Fibroblast of gingiva (primary cell): ENCODE results near the gene SLC22A5.
"Not testable (repeated sequence)": the region's sequence is repeated elsewhere in the genome, so short reads cannot be mapped to it uniquely, and the experiment has no call there.

Experiments used
- DNase-seq: peaks from one replicate; pipeline ENCODE4 v3.0.0-alpha.2; 2011; ENCODE audit warnings: low read depth

The SLC22A5 gene

GRCh38 chr5:132388244-132389050 is 18.9 kb downstream of the SLC22A5 start:
- DNase-seq = no peak

DNA sequence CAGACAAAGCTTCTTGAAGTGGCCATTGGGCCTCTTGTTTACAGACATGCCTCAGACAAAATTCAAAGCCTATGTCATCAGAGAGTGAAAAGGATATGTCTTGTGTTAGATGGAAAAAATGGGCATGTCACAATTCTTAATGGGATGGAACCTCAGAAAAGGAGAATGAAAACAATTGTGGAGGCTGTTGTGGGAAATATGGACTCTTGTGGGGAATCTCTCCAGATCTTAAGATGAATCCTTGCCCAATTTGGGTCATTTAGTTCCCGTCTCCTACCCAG is 19.5 kb downstream of the SLC22A5 start:
- peak; percentile 62 for DNase-seq

DNA sequence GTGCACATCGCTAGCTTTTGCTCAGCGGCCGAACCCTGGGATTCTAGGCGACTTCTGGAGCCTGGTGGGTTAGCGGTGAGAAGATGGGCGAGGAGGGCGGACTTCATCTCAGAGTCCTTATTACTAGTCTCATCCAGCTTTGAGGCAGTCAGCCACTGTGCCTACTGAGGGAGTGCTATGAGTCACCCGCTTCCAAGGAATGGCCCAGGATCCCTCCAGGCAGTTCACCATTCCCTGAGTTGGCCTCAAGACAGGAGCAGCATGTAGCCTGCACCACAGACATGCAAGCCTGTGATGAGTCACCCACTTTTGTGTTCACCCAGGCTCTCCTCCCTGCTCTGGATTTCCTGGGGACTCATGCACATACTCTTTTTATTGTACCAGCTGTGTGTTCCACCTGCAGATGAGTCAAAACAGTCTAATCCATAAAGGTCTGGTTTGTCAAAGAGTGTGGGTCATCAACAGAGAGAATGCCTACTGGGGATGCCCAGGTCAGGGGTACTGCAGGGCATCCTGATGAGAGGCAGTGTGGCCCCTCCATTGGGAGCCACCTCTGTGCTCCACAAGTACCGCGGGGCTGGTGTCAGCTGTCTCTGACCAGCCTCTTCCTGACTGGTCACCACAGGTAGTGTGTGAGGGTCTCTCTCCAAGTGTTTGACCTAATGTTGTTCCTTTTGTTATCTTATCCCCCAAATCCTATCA is 20.2 kb downstream of the SLC22A5 start:
- peak; percentile 94 for DNase-seq

- no peak for DNase-seq
These were observed 21.7 kb downstream of the SLC22A5 start for GRCh38 chr5:132391247-132391646.

DNA sequence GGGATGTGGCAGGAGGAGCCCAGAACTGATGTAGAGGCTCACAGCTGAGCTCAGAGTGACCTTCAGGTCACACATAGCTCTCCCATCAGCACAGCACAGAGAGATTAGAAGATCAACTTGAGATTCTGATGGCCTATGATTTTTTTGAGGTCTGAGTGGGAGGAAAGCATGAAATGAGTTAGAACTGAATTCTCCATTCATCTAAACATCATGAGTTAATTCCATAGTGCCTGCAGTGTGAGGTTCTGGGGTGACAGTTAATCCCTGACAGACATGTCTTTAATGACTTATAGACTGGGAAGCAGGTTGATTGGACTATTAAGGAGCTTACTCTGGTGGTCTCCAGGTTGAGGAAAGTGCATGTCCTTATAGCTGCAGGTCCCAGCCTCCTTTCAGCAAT is 22.4 kb downstream of the SLC22A5 start:
- no peak for DNase-seq

DNA sequence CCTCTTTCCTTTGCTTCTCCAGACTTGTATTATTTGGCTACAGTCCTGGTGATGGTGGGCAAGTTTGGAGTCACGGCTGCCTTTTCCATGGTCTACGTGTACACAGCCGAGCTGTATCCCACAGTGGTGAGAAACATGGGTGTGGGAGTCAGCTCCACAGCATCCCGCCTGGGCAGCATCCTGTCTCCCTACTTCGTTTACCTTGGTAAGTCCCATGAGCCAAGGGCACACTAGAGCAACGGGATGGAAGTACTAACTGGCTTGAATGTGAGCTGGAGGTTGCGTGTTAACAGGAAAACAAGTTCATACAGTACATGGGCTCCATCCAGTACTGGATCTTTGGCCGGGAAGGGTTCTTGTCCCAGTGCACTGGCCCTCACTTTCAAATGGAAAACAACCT is 22.9 kb downstream of the SLC22A5 start:
- DNase-seq = no peak

GRCh38 chr5:132392978-132393825 is 23.7 kb downstream of the SLC22A5 start:
- DNase-seq = no peak

DNA sequence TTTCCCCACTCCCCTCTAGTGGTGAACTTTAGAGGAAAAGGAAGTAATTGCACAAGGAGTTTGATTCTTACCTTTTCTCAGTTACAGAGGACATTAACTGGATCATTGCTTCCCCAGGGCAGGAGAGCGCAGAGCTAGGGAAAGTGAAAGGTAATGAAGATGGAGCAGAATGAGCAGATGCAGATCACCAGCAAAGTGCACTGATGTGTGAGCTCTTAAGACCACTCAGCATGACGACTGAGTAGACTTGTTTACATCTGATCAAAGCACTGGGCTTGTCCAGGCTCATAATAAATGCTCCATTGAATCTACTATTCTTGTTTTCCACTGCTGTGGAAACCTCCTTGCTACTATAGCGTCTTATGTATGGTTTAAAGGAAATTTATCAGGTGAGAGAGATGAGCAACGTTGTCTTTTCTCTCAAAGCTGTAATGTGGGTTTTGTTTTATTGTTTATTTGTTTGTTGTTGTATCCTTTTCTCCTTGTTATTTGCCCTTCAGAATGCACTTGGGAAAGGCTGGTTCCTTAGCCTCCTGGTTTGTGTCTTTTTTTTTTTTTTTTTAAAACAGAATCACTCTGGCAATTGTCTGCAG is 25.3 kb downstream of the SLC22A5 start:
- DNase-seq = no peak

- no peak for DNase-seq
These were observed 27.1 kb downstream of the SLC22A5 start for GRCh38 chr5:132396589-132397031.

- DNase-seq = no peak
These were observed 27.7 kb downstream of the SLC22A5 start for GRCh38 chr5:132397224-132397623.

GRCh38 chr5:132397936-132398675 is 28.6 kb downstream of the SLC22A5 start:
- not testable (repeated sequence) for DNase-seq

- DNase-seq = not testable (repeated sequence)
These were observed 34.5 kb downstream of the SLC22A5 start for GRCh38 chr5:132404041-132404440.

DNA sequence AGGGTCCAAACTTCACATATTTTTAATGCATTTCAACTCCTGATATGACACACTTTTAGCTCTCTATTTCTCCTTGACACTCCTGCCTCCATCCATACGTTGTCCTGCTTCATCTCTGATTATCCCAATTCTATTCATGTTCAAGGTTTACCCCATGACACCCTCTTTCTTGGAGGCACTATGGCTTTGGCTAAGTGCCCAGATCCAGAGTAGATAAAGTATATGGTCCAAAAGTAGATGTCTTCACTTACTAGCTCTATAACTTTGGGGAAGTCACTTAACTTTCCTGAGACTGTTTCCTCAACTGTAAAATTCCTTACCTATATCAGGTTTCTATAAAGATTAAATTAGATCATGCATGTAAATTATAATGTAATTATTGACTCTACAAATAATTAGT is 36.1 kb downstream of the SLC22A5 start:
- no peak for DNase-seq

GRCh38 chr5:132406144-132406783 is 36.8 kb downstream of the SLC22A5 start:
- no peak for DNase-seq

DNA sequence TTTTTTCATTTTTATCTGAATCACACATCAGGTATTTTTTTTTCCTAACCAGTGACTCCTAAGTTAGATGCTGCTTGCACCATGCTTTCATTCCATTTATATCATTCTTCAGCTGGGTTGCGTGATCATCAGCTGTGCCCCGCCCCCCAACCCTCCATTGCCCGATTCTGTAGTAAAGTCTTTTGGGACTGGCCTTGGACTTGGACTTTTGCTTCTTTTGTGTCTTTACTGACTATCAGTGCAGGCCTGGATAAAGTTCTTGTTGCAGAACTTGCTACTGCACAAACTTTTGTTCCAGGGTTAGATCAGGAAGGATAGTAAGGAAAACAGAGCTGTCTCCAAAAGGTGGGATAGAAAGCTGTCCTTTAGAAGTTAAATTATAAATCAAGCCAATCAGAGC is 38.5 kb downstream of the SLC22A5 start:
- DNase-seq = no peak

DNA sequence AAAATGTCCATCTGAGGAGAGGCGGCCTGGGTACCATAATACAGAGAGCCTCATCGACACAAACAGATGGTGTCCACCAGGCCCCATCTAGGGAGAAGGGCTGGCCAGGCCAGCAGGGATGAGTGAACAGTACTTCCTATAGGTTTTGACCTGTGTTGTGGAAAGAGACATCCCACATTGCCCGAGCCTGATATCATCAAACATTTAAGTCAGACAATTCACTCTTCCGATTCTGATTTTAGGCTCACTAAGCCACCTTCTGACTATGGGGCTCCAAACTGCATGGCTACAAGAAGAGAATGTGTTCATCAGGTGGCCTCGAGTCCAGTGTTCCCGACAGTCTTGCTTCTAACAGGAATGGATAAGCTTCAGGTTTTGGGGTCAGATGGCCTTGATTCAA is 38.9 kb downstream of the SLC22A5 start:
- no peak for DNase-seq

DNA sequence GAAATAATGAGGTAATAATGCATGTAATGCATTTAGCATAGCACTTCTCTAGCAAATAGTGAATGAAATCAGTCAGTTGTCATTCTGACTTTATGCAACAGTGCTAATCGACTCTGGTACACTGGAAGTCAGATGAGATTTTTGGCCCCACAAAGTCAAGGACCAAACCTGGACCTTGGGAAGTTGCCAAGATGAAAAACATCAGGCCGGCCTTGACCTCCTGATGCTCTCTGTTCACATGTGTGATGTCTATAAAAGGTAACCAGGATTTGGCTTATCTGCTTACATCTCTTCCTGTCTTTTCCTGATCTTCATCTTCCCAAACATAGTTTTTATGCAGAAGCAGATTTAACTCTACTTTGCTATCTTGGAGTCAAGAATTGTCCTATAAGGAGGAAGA is 39.5 kb downstream of the SLC22A5 start:
- DNase-seq = no peak

- peak; percentile 81 for DNase-seq
These were observed 41.2 kb downstream of the SLC22A5 start for GRCh38 chr5:132410451-132411303.

GRCh38 chr5:132411304-132412013 is 41.9 kb downstream of the SLC22A5 start:
- DNase-seq = no peak

DNA sequence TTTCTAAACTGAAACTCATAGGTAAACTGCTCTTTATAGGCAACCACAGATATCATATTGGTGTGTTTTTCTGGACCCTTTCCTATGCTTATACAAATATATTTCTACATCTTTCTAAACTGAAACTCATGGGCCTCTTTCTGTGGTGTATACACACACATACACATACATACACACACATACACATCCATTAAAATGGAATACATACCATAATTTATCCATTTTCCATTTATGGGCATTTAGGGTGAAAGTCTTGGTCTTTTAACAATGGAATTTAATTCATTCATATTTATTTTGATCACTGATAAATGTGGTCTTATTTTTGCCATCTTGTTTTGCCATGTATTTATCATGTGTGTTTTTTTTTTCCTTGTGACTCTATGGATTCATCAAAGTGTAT is 44.1 kb downstream of the SLC22A5 start:
- no peak for DNase-seq
